Adipocyte (in vitro differentiated cells): ENCODE measurements around the gene NR1D1.

ENCODE experiments used
- DNase-seq: peaks from one replicate; pipeline ENCODE4 v3.0.0-alpha.2; 2015; ENCODE audit warnings: low read depth
- H3K27me3 ChIP-seq: replicated peaks from 2 replicates; pipeline ENCODE4 v1.7.0; 2013; ENCODE audit warnings: mild to moderate bottlenecking, low read length, moderate library complexity; ENCODE audit not compliant: control insufficient read depth, insufficient read depth
- H3K36me3 ChIP-seq: 2 replicates; pipeline ENCODE4 v1.7.0; 2013; ENCODE audit warnings: low read length, mild to moderate bottlenecking, moderate library complexity; ENCODE audit not compliant: control insufficient read depth, insufficient read depth, severe bottlenecking
- H3K4me1 ChIP-seq: 2 replicates; pipeline ENCODE4 v1.7.0; 2013; ENCODE audit warnings: mild to moderate bottlenecking, low read length, moderate library complexity; ENCODE audit not compliant: control insufficient read depth, insufficient read depth
- H3K4me3 ChIP-seq: 2 replicates; pipeline ENCODE4 v1.7.0; 2013; ENCODE audit warnings: mild to moderate bottlenecking, low read length, moderate library complexity
- H3K9ac ChIP-seq: 2 replicates; pipeline ENCODE4 v1.7.0; 2013; ENCODE audit warnings: mild to moderate bottlenecking, low read length, moderate library complexity
- H3K9me3 ChIP-seq: 2 replicates; pipeline ENCODE4 v1.7.0; 2013; ENCODE audit warnings: mild to moderate bottlenecking, low read length, moderate library complexity; ENCODE audit not compliant: control insufficient read depth

The NR1D1 gene

DNA sequence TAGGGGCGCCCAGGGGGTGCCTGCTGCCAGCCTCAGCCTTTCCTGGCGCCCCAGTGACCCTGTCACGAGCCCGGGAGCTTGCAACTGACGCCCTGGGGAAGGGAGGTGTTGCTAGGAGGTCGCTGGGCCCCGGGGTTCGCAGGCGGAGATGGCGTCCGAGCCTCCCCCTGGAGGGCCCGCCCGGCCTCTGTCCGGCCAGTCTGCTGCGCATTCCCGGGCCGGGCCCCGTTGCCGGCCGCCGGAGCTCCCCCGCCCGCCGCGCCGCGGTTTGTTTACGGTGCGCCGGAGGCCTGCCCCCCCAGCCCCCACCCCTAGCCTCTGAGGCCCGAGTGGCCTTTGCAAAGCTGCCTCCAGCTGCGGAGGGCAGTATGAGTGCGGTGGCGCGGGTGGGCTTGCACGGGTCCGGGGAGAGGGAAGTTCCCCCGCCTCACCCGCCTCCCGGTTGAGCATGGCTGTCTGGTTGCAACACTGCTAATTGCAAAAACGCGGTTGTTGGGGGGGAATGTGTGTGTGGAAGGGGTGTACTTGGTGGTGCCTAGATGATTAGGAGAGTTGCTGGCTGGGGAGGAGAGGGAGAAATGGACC is 37.1 kb downstream of the NR1D1 start:
- no peaks in the 10 kb centered on the region for H3K27me3 ChIP-seq
- H3K36me3 ChIP-seq: no peaks in the 10 kb centered on the region
- H3K9me3 ChIP-seq: no peaks in the 10 kb centered on the region
- DNase-seq: peak; percentile 72
- peak overlapping the region; percentile 97 for H3K9ac ChIP-seq
- H3K4me3 ChIP-seq: peak overlapping the region; percentile 95
- H3K4me1 ChIP-seq: peaks cover 35% of the 10 kb centered on the region

- DNase-seq: peak; percentile 90
- H3K4me1 ChIP-seq: peaks cover 31% of the 10 kb centered on the region
These were observed 37.8 kb downstream of the NR1D1 start, which contains the start of gene THRA for GRCh38 chr17:40062329-40063186. TSS of gene THRA (plus strand) at chr17:40062965. CDS start at chr17:40074489, 11,524 bp downstream.

GRCh38 chr17:40061609-40062038 is 38.8 kb downstream of the NR1D1 start:
- no peak for DNase-seq
- Histone ChIP-seq H3K9ac (no peak overlapping the region), H3K4me1 (peaks cover 31% of the 10 kb centered on the region), H3K27me3 (no peaks in the 10 kb centered on the region), H3K9me3 (no peaks in the 10 kb centered on the region), H3K4me3 (no peak overlapping the region), H3K36me3 (no peaks in the 10 kb centered on the region)

More at GRCh38 chr17:40062329-40063186, 37.8 kb downstream of the NR1D1 start, which contains the start of gene THRA:
- Histone ChIP-seq H3K9me3 (no peaks in the 10 kb centered on the region), H3K4me3 (peak within 1 kb of the TSS; percentile 95), H3K36me3 (no peaks in the 10 kb centered on the region), H3K27me3 (no peaks in the 10 kb centered on the region), H3K9ac (peak within 1 kb of the TSS; percentile 97)

DNA sequence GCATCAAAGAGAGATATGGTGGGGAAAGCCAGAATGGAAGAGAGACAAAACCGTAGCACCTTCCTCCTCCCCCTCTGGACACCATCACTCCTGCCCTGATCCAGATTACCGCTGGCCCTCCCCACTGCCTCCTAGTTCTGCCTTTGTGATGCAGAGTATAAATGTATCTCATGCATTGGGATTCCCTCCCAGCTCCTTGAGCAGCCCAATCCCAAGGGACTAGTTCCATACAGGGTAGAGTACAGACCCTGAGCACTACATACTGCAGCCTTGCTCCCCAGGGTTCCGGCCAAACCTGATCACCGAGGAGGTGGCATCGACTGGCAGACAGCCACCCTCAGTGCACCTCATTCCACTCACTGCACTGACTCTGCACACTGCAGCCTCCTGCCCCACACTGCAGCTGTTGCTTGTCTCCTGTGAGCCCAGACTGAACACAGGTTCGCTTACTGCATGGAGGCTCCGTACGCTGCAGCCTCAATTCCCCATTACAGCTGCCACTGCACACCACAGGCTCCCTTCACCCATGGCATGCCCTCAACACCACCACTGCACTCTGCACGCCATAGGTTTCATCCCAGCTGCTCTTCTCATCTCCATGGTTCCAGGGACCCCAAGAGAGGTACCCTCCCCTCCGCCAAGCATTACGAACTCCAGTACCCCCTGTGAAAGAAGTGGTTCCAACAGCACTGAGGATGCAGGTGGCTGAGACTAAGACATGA is 39.3 kb downstream of the NR1D1 start:
- Histone ChIP-seq H3K4me3 (no peak overlapping the region), H3K36me3 (no peaks in the 10 kb centered on the region), H3K9me3 (no peaks in the 10 kb centered on the region), H3K4me1 (peaks cover 30% of the 10 kb centered on the region), H3K9ac (no peak overlapping the region), H3K27me3 (no peaks in the 10 kb centered on the region)
- DNase-seq: no peak

DNA sequence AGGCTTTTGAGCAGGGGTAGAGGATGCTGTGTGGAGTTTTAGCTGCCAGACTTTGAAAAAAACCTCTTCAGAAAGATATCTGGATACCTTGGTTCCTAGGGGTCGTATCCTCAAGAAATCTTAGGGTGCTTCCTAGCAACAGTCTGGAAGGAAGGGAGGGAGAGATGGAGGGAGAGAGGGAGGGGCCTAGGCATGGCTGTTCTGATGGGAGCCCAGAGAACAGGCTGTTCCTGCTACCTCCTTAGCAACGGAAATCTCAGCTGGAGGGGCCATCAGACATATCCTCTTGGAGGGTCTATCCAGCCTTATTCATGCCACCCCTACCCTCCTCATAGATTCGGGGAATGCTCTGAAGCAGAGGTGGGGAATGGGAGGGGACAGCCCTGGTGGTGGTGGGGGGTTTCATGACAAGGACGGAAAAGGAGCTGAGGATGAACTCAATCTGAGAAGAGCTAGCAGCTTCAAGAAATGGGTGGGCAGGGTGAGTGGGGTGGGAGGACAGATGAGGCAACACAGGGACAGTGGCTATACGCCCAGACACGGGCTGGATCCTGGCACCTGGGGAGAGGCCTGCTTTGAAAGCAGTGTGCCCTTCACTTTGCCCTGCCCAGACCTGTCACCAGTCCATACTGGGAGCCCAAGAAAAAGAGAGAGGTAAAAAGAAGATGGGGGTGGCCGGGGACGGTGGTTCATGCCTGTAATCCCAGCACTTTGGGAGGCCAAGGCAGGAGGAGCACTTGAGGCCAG is 40.5 kb downstream of the NR1D1 start:
- Histone ChIP-seq H3K9me3 (no peaks in the 10 kb centered on the region), H3K9ac (no peak overlapping the region), H3K36me3 (no peaks in the 10 kb centered on the region), H3K4me3 (no peak overlapping the region), H3K4me1 (peaks cover 21% of the 10 kb centered on the region), H3K27me3 (no peaks in the 10 kb centered on the region)
- no peak for DNase-seq

GRCh38 chr17:40058865-40059264 is 41.5 kb downstream of the NR1D1 start:
- Histone ChIP-seq H3K4me3 (peak overlapping the region; percentile 58), H3K27me3 (no peaks in the 10 kb centered on the region), H3K9me3 (no peaks in the 10 kb centered on the region)

DNA sequence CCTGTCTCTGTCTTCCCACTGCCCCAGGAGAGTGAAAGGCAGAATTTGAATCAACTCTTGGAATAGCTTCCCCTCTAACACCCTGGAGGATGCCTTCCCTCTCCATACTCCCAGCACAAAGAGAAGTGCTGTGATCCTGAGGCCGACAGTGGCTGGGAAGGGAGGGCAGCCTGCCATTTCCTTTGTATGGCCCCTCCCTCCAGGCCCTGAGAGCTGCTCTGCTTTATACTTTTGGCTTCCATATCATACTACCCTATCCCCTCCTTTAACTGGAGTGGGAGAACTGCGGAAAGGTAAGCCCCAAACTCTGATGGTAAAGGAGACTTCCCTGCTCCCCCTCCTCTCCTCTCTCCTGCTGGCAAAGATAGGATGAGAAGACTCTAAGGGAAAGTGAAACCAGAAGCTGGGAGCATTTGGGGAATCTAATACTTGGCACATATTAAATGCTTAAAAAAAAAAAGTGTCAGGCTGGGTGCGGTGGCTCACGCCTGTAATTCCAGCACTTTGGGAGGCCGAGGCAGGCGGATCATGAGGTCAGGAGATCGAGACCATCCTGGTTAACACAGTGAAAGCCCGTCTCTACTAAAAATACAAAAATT is 42.1 kb downstream of the NR1D1 start:
- no peaks in the 10 kb centered on the region for H3K36me3 ChIP-seq
- H3K9me3 ChIP-seq: no peaks in the 10 kb centered on the region
- peak overlapping the region; percentile 54 for H3K9ac ChIP-seq
- H3K27me3 ChIP-seq: no peaks in the 10 kb centered on the region
- H3K4me1 ChIP-seq: peaks cover 16% of the 10 kb centered on the region
- peak; percentile 45 for DNase-seq
- peak overlapping the region; percentile 58 for H3K4me3 ChIP-seq

More at GRCh38 chr17:40058865-40059264, 41.5 kb downstream of the NR1D1 start:
- Histone ChIP-seq H3K9ac (peak overlapping the region; percentile 54), H3K4me1 (peaks cover 14% of the 10 kb centered on the region), H3K36me3 (no peaks in the 10 kb centered on the region)
- no peak for DNase-seq

DNA sequence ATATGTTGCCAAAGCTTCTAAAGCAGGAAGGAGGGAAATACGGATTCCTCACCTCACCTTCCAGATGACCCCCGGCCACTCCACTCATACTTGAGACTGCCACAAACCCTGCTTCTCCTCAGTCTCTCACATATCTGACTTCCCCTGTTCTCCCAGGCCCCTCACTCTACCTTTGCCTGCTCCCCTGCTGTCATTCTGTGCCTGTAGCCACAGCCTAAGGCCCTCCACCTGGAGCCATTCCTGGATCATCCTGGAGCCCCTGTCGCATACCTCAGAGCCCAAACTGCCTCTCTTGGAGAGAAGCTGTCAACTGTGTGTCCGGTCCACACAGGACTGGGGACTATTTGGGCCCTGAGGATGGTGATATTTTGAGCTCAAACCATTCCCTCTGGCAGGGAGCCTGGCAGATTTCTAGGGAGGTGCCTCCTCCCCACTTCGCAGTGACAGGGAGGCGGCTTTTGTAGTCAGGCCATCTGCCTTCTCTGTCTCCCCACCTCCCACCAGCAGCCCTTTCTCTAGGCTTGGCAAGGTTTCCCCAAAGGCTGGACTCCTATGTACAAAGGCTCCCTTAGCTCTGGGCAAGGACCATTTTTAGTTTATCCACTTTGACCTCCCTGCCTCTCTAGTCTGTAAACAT is 43.9 kb downstream of the NR1D1 start:
- Histone ChIP-seq H3K27me3 (no peaks in the 10 kb centered on the region), H3K4me3 (no peak overlapping the region), H3K9ac (no peak overlapping the region), H3K4me1 (peaks cover 14% of the 10 kb centered on the region), H3K36me3 (peaks cover 12% of the 10 kb centered on the region), H3K9me3 (no peaks in the 10 kb centered on the region)
- DNase-seq: no peak
